ENCODE results near the gene PSIP1.

DNA sequence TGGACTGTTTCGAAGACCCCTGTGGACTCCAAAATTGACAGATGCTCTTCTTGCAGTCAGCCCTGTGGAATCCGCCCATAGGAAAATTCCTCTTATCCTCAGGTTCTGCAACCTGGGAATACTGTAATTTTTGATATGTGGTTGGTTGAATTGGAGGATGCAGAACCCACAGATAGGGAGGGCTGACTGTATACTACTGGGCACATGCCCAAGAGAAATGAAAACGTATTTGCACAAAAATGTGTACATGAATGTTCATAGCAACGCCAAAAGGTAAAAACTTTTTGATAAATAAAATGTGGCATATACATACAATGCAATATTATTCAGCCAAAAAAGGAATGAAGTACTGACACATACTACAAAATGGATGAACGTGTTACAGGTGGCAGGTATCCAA, 90.0 kb downstream of the PSIP1 start:
- TF ChIP-seq, protein P1, sequence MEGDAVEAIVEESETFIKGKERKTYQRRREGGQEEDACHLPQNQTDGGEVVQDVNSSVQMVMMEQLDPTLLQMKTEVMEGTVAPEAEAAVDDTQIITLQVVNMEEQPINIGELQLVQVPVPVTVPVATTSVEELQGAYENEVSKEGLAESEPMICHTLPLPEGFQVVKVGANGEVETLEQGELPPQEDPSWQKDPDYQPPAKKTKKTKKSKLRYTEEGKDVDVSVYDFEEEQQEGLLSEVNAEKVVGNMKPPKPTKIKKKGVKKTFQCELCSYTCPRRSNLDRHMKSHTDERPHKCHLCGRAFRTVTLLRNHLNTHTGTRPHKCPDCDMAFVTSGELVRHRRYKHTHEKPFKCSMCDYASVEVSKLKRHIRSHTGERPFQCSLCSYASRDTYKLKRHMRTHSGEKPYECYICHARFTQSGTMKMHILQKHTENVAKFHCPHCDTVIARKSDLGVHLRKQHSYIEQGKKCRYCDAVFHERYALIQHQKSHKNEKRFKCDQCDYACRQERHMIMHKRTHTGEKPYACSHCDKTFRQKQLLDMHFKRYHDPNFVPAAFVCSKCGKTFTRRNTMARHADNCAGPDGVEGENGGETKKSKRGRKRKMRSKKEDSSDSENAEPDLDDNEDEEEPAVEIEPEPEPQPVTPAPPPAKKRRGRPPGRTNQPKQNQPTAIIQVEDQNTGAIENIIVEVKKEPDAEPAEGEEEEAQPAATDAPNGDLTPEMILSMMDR (conservative IDR thresholded peaks at IDR 0.05; ENCODE audit: low read depth, low read length), result no peak
- no peak for TF ChIP-seq EZH2 (IDR thresholded peaks at IDR 0.05; ENCODE audit: borderline replicate concordance, low read depth, low read length, poor library complexity, severe bottlenecking)
